Spleen (tissue), 7 donors: Measurements from ENCODE around the gene CUL1.

ENCODE experiments used
- POLR2A ChIP-seq, 3 donors: fragments of 450-650 bp; IDR thresholded peaks; one replicate each; pipeline ENCODE4 v1.5.1; 2017; ENCODE audit warnings: antibody characterized with exemption in 3 of 3, mild to moderate bottlenecking in 1 of 3
- POLR2AphosphoS5 ChIP-seq, 3 donors: sonication (generic); formaldehyde crosslinking; IDR thresholded peaks; one replicate each; pipeline ENCODE4 v1.5.1; 2017; ENCODE audit warnings: antibody characterized with exemption in 3 of 3
- TF ChIP-seq, protein P1 (sequence below), 11 experiments: fragments of 200-600 bp in 7 of 11; fragments of 450-650 bp in 4 of 11; sonication (generic) in 4 of 11; IDR thresholded peaks in 8 of 11; conservative IDR thresholded peaks in 3 of 11; 1 replicate in 7 of 11; 2 replicates in 4 of 11; pipeline versions ENCODE4 v1.4.0 to v1.8.0; 2016 to 2021; ENCODE audit warnings: antibody characterized with exemption in 11 of 11, inconsistent platforms in 4 of 11, mild to moderate bottlenecking in 1 of 11
- donor health status: DM: no; HTN: no; CAD: no; lungs with moderate emphysema.
- donor health status: DM: no; HTN: no; CAD: no.
- donor health status: DM: no; HTN: no; CAD: no.

DNA sequence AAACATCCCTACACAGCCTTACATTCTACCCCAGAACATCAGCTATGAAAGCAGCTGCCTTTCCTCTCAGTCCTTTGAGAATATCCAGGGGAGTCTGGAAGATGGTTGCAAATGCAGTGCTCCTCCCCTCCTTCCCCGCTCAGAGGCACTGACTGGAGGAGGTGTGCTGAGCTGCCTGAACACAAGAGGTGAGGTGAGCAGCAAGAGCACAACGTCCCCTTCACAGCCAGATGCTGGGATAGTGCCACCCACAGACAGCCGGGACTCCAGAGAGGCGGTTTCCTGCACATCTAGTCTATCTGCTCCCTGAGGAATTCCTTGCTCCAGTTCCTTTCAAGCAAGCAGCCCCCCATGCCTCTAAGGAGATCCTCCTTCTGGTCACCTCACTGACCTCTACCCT is 111.2 kb downstream of the CUL1 start:
- TF ChIP-seq, protein P1, sequence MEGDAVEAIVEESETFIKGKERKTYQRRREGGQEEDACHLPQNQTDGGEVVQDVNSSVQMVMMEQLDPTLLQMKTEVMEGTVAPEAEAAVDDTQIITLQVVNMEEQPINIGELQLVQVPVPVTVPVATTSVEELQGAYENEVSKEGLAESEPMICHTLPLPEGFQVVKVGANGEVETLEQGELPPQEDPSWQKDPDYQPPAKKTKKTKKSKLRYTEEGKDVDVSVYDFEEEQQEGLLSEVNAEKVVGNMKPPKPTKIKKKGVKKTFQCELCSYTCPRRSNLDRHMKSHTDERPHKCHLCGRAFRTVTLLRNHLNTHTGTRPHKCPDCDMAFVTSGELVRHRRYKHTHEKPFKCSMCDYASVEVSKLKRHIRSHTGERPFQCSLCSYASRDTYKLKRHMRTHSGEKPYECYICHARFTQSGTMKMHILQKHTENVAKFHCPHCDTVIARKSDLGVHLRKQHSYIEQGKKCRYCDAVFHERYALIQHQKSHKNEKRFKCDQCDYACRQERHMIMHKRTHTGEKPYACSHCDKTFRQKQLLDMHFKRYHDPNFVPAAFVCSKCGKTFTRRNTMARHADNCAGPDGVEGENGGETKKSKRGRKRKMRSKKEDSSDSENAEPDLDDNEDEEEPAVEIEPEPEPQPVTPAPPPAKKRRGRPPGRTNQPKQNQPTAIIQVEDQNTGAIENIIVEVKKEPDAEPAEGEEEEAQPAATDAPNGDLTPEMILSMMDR (IDR thresholded peaks at IDR 0.05 in 8 of 11, conservative IDR thresholded peaks at IDR 0.05 in 3 of 11): no peak
- TF ChIP-seq POLR2A (IDR thresholded peaks at IDR 0.05): no peak
- TF ChIP-seq POLR2AphosphoS5 (IDR thresholded peaks at IDR 0.05): no peak
